Measurements from ENCODE around the gene CNTRL.

- TF ChIP-seq POLR2A (IDR thresholded peaks at IDR 0.05): no peak
- no peak for TF ChIP-seq CTCF (IDR thresholded peaks at IDR 0.05)
These were observed 120.0 kb downstream of the CNTRL start for GRCh38 chr9:121194730-121195129.

Data from stomach (tissue), 4 donors.